HTERT RPE-1 (cell line): ENCODE results near the gene BCAS3.
"Not testable (repeated sequence)": the region's sequence is repeated elsewhere in the genome, so short reads cannot be mapped to it uniquely, and the experiment has no call there.

Source experiments
- in situ Hi-C: fragments of 300-500 bp; cut with MboI; formaldehyde crosslinking; loops from 4 replicates; pipeline ENCODE4 v1.14.3; 2020; ENCODE audit warnings: low sequenced_read_pairs

The BCAS3 gene

GRCh38 chr17:60989379-60989778, 311.7 kb downstream of the BCAS3 start:
- in situ Hi-C loops, result no loop called here

GRCh38 chr17:60989846-60990245, 312.2 kb downstream of the BCAS3 start:
- in situ Hi-C loops, result no loop called here

DNA sequence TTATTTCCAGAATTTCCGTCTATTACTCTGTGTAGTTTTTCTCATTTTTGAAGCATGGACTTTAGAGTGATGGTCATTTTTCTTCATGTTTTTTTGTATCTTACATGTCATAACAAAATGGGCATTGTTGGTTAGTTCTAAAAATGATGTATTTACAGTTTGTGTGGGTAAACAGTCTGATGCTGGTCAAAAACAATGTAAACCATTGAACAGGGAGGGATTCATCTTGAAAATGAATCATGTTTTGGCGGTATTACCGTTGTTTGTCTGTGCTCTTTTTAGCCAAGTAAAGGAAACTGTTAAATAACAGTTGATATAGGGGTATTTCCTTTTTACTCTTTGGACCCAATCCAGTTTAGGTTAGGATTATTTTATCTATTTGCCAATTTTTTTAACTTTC, 315.8 kb downstream of the BCAS3 start:
- in situ Hi-C loops, result no loop called here

- in situ Hi-C loops, result no loop called here
Measured at GRCh38 chr17:60995680-60996079, 318.0 kb downstream of the BCAS3 start.

GRCh38 chr17:61000911-61001310, 323.3 kb downstream of the BCAS3 start:
- in situ Hi-C loops, result no loop called here

DNA sequence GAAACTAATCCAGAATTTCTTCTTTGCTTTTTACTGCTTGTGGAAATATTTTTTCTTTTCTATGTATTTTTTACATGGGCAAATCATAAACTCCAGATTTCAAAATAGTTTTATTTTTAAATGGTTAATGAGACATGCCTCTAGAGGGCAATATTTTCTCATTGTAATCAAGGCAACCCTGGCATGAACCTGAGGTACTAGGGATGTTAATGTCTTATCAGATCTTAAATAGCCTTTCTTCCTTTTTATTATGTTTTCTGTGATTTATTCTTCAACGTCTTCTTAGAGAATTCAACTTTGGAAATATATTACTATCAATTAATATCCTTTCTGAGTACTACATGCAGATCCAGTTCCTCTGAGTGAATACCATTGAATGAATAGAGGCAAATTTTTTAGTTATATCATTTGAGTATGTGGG, 324.7 kb downstream of the BCAS3 start:
- in situ Hi-C loops, result no loop called here

GRCh38 chr17:61005358-61005757, 327.7 kb downstream of the BCAS3 start:
- in situ Hi-C loops, result no loop called here

GRCh38 chr17:61005958-61006357, 328.3 kb downstream of the BCAS3 start:
- in situ Hi-C loops, result not testable (repeated sequence)

GRCh38 chr17:61007980-61008379, 330.3 kb downstream of the BCAS3 start:
- in situ Hi-C loops, result no loop called here

- in situ Hi-C loops, result no loop called here
Measured at GRCh38 chr17:61009663-61010062, 332.0 kb downstream of the BCAS3 start.

DNA sequence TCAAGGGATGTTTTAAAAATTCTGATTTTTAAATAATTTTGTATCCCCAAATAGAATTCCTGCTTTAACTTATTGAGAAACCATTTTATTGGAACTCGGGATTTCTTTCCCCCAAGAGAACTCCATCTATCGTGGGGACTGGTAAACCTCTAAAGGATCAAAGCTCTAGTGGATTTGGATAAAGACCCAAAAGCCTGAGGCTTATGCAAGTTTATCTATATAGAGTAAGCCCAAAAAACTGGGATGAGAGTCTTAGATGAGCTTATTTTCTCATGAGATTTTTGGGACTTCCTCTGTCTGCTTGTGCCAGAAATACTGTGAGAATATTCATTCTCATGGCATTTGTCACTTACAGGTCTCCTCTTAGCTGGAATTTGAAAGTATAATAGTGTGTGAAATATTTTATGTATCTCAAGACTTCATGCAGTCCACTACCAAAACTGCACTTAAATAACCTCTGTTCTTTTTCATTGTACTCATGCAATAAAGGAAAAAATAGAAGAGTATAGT, 333.1 kb downstream of the BCAS3 start:
- in situ Hi-C loops, result no loop called here

- in situ Hi-C loops, result no loop called here
Measured at GRCh38 chr17:61011251-61011650, 333.6 kb downstream of the BCAS3 start.

- in situ Hi-C loops, result no loop called here
Measured at GRCh38 chr17:61015966-61016365, 338.3 kb downstream of the BCAS3 start.

DNA sequence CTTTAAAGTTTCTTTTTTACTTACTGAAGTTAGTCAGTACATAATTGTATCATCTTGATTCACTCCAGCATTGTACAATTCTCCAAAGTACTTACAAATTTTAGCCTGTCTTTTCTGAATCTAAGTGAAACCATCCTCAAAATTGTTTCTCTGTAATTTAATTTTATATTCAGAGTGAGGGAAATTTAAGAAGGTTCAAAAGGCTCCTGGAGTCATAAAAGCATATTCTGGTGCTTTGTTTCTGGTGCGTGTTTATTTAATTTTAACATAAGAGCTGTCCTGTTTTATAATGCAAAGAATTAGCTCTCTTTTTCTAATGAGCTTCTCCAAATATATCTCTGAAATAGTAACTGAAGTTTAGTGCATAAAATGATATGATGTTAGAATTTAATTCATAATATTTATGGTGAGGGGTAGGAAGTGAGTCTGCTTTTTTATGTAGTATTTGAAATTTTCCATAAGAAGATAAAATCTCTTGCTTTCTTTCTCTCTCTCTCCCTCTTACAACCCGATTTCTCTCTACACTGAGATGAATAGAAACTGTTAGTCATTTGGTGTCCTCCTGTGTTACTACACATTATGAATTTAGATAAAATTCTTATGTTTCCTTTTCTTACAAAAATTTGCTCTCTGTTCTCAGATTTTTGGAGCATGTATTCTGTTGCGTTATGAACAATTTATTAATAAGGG, 339.8 kb downstream of the BCAS3 start:
- in situ Hi-C loops, result no loop called here

GRCh38 chr17:61018938-61019337, 341.3 kb downstream of the BCAS3 start:
- in situ Hi-C loops, result no loop called here

- in situ Hi-C loops, result no loop called here
Measured at GRCh38 chr17:61023996-61024395, 346.3 kb downstream of the BCAS3 start.

GRCh38 chr17:61026818-61027217, 349.2 kb downstream of the BCAS3 start:
- in situ Hi-C loops, result no loop called here

- in situ Hi-C loops, result no loop called here
Measured at GRCh38 chr17:61029181-61029580, 351.5 kb downstream of the BCAS3 start.

DNA sequence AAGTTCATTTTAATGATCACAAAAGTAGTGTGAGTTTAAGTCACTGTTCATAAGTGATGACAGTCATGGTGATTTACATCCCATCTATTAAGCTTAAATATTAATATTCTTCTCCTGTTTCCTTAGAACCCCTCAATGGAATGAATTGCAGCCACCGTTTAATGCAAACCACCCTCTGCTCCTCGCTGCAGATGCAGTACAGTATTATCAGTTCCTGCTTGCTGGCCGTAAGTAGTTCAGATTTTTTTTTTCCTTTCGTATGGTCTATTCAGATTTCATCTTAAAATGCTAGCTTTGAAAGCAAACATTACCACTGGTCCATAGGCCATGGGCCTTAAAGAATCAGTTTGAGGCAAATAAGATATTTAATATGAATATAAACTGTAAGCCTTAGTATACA, 363.0 kb downstream of the BCAS3 start:
- in situ Hi-C loops, result no loop called here

- in situ Hi-C loops, result not testable (repeated sequence)
Measured at GRCh38 chr17:61042348-61042747, 364.7 kb downstream of the BCAS3 start.

DNA sequence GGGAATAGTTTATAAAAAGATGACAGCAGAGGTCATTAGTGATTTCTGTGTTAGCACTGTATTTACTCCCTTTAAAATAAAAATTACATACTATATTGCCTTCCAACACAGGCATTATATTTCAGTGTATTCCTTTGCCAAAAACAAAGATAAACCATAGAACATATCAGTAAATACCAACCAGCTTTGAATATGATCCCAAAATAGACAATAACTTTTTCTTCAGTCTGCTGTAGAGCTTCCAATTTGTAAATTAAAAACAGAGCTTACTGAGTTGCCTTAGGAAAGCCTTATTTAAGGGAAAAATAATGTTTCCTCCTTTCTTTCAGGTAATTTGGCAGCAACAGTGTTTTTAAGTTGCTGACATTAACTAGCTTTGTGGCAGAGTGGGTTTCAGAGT, 369.9 kb downstream of the BCAS3 start:
- in situ Hi-C loops, result no loop called here

DNA sequence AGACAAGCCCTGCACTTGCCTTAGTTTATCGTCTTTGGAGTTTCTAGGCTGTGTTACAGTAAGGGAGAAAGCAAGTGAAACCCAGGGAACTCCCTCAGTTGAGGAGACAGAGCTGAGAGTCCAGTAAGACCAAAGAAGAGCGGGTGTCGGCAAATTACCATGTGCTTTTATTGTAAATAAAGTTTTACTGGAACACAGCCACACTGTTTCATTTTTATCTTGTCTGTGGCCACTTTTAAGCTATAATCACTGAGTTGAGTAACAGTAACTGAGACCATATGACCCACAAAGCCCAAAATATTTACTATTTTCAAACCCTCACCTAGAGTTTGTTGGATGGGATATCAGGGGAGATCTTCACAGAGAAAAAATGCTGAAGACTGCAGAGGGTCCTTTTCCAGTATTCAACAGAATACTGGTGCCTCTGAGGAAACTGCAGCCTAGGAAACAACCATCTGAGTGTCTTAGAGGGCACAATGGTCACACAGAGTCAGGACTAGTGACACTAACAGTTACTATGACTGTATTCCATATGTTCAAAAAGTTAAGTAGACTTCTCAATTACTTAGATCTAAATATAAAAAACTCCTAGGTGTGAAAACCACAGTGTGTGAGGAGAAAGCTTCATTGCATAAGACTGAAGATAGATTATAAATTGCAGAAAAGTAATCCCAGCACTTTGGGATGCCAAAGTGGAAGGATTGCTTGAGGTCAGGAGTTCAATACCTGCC, 370.9 kb downstream of the BCAS3 start:
- in situ Hi-C loops, result no loop called here
